GM18508 (cell line): ENCODE measurements around the gene RBFOX2.

ENCODE experiments used
- ATAC-seq: cut with Tn5 transposase; IDR thresholded peaks from one replicate; pipeline ENCODE4 v1.9.1; 2021; ENCODE audit warnings: moderate number of reproducible peaks; ENCODE audit not compliant: insufficient read depth, unreplicated experiment

The RBFOX2 gene

DNA sequence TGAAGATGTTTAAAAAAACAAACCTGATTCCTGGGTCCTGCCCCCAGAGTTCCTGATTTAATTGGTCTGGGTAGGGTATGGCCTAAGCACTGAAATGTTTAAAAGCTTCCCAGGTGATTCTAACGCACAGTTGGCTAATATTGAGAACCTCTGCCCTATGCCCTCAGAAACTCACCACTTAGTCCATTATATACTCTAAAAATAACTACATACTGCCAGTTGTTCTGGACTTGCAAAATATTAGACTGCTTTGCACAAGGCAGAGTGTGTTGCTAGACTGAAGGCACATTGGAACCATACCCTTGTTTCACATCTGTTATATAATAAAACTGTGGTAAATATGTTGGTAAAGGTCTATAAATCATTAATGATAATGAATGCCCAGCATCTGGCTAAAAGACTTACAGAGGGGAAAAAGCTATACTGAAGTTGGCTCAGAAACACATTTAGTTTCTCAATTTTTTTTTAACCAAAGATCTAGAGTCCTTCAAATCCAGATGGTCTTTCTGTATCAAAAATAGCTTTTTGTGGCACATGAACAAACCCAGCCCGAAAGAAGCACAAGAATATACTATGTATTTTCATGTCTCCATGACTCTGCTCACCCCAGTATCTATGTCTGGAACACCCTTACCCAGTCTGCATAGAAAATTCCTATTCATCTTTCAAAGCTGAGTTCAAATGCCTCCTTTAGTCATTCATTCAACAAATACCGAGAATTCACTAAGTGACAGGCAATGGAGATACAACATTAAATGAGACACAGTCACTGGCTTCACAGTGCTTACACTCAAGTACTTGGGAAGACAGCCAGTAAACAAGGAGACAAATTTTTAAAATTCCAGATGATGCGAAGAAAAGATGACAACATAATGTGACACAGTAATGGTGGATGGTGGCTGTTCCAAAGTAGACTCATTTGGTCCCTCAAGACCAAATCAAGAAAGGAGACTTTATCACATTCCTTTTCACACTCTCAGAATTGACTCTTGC, 44.1 kb downstream of the RBFOX2 start:
- no peak for ATAC-seq

- ATAC-seq = no peak
Observed at GRCh38 chr22:35981900-35982299, 46.7 kb downstream of the RBFOX2 start.

GRCh38 chr22:35978889-35979288, 49.7 kb downstream of the RBFOX2 start:
- ATAC-seq = no peak

GRCh38 chr22:35978201-35978600, 50.4 kb downstream of the RBFOX2 start:
- no peak for ATAC-seq

GRCh38 chr22:35977136-35977535, 51.5 kb downstream of the RBFOX2 start:
- no peak for ATAC-seq

- ATAC-seq = no peak
Observed at GRCh38 chr22:35973388-35973787, 55.2 kb downstream of the RBFOX2 start.

- no peak for ATAC-seq
Observed at GRCh38 chr22:35972559-35972958, 56.1 kb downstream of the RBFOX2 start.

DNA sequence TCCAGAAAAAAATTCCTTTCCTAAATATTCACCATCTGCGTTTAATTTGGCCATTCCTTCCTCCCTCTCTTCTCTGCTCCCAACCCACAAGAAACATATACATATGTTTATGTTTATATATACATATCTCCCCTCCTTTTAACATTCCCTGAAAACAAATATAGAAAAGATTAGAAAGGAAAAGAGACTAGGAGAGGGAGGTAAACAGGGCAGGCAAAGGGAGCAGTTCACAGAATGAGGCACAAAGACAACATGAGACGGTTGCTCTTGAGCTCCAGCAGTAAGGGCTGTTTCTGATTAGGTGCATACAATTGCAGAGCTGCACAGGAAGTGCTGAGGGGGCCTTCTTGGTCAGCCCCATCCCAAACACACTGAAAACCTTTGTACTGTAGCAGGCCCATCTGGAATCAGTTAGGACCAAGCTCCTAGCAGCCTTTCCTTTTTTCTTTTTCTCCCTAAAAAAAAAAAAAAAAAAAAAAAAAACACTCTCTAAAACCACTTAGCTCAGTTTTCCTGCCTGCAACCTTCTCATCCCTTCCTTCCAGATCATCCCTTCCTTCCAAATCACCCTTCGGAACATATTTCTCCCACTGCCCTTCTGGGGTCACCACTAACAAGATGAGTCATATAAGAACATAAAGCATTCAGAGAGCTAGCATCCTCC, 57.0 kb downstream of the RBFOX2 start:
- no peak for ATAC-seq

GRCh38 chr22:35970616-35971455, 57.8 kb downstream of the RBFOX2 start:
- no peak for ATAC-seq

DNA sequence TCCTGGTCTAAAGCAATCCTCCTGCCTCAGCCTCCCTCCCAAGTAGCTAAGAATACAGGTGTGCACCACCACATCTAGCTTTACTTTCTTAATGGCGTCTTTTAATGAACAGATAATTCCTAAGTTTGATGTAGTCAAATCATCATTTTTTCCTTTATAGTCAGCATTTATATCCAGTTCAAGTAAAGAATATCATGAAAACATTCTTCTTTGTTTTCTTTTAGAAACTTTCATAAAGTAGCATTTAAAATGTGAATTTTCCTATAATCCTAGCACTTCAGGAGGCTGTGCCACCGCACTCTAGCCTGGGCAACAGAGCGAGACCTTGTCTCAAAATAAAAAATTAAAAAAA, 61.6 kb downstream of the RBFOX2 start:
- no peak for ATAC-seq

DNA sequence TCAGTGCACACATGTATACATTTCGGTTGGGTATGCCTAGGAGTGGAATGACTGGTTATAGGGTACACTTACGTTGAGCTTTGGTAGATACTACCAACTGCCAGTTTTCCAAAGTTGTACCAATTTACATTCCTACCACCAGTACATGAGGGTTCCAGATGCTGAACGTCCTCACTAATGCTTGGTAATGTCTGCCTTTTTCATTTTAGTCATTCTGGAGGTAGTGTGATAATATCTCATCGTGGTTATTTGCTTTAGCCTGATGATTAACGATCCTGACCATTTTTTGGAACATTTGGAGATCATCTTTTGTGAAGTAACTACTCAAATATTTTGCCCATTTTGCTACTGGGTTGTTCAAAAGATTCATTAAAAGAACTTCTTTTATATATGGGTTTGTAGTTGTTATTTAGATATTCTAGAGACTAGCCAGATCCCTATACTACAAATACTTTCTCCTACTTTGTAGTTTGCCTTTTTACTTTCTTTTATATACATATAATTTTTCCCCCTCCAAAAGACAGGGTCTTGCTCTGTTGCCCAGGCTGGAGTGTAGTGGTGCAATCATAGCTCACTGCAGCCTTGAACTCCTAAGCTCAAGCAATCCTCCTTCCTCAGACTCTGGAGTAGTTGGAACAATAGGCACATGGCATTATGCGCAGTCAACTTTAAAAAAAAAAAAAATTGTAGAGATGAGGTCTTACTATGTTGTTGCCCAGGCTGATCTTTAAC, 62.1 kb downstream of the RBFOX2 start:
- ATAC-seq = no peak

- ATAC-seq = no peak
Observed at GRCh38 chr22:35963237-35963810, 65.3 kb downstream of the RBFOX2 start.

DNA sequence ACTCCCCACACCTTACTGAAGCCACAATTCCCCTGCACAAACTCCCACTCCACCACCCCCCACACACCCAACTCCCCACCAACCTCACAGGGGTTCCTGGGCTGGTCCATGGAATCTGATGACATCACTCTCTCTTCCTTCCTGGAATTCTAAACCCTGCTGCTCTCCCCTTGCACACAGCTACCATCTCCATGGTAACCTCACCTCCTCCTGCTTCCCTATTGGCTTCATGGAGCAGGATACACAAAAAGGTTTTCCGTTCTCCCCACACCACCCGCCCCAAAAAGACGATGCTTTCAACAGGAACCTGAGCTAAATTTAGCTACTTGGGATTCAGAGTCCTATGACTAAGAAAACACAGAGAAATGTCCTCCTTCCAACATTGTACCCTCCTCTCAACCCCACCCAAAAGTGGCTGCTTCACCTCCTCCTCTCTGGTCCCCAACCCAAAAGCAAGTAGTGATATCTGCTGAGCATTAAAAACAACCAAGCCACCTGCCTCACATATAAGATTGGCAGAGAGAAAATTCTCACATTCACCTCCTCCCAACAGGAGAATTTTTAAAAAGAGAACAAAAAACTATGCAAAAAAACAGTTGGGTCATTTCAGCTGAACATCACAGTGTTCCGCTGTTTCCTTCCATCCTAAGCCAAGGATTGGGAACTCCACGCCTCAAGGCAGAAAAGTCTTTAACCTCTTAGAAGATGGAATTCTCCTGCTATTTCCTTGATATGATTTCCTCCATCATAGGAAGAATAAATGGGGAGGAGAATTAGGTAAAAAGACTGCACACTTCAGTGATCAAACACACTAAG, 66.9 kb downstream of the RBFOX2 start:
- no peak for ATAC-seq

GRCh38 chr22:35960854-35961253, 67.8 kb downstream of the RBFOX2 start:
- no peak for ATAC-seq

GRCh38 chr22:35959121-35959800, 69.4 kb downstream of the RBFOX2 start:
- ATAC-seq = no peak

DNA sequence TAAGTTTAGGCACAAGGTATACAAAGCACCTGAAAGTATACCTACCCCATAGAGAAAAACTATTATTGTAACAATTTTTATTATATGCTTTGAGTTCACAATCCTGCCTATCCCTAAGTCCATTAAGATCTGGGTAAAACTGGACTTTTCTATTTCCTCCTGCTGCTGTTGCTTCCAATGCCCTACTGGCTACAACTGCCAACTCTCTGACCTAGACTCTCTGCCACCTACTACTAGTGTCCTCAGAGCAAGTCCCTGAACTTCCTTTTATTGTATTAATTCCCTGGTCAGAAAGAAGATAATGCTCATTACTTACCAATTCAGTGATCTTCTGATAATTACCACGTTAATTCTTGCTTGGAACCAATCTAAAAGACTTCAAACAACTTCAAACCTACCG, 70.3 kb downstream of the RBFOX2 start:
- ATAC-seq = no peak

DNA sequence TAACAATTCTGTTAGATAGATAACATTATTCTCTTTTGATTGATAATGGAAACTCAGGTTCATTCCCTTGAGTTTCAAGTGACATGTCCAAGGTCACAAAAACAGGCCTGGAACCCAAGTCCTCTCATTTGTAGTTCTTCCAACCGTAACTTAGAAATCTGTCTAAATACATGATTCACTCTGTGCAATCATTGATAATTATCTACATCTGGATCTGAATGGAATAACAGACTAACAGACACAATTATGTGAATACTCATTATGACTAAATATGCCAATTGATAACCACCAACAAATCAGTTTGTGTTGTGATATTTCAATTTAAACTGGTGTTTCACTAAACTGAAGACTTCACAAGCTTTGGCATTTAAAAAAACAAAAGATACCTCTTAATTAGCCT, 71.0 kb downstream of the RBFOX2 start:
- ATAC-seq = no peak

GRCh38 chr22:35956850-35957249, 71.8 kb downstream of the RBFOX2 start:
- no peak for ATAC-seq
